ENCODE data around the gene ST3GAL4. TPM values are rescaled to one million over a fixed set of nuclear protein-coding genes. Genes with fewer than 3 reads are reported as not detected.

The ST3GAL4 gene
- total RNA-seq, 6 experiments from 2014 or later: 25.9 to 34.6 (median 30.0) TPM

- Mint-ChIP-seq H3K27me3 (ENCODE audit: insufficient read depth) (peaks cover 8% of the 10 kb centered on the region; the same call in 1 of the 2 replicates), H3K9me3 (no peaks in the 10 kb centered on the region), H3K27ac (no peak overlapping the region), H3K4me1 (ENCODE audit: low read depth) (peaks cover 18% of the 10 kb centered on the region), H3K4me3 (no peak overlapping the region), H3K36me3 (ENCODE audit: low read depth) (peaks cover 2% of the 10 kb centered on the region; the same call in 1 of the 2 replicates)
- TF ChIP-seq CTCF (IDR thresholded peaks at IDR 0.05): no peak
- no peak for DNase-seq
These were observed 80.8 kb downstream of the ST3GAL4 start for GRCh38 chr11:126436209-126436755.

GRCh38 chr11:126437731-126438130 lies 82.2 kb downstream of the ST3GAL4 start:
- H3K36me3 Mint-ChIP-seq (ENCODE audit: low read depth): no peaks in the 10 kb centered on the region
- H3K4me1 Mint-ChIP-seq (ENCODE audit: low read depth): peaks cover 5% of the 10 kb centered on the region
- H3K9me3 Mint-ChIP-seq: no peaks in the 10 kb centered on the region
- peaks cover 5% of the 10 kb centered on the region; the same call in 1 of the 2 replicates for H3K27me3 Mint-ChIP-seq (ENCODE audit: insufficient read depth)
- no peak overlapping the region for H3K4me3 Mint-ChIP-seq
- no peak for DNase-seq
- TF ChIP-seq CTCF (IDR thresholded peaks at IDR 0.05): no peak
- no peak overlapping the region for H3K27ac Mint-ChIP-seq

GRCh38 chr11:126438272-126438671 lies 82.8 kb downstream of the ST3GAL4 start:
- no peak for DNase-seq
- Mint-ChIP-seq H3K27me3 (ENCODE audit: insufficient read depth) (peaks cover 5% of the 10 kb centered on the region; the same call in 1 of the 2 replicates), H3K9me3 (no peaks in the 10 kb centered on the region), H3K4me3 (no peak overlapping the region), H3K36me3 (ENCODE audit: low read depth) (no peaks in the 10 kb centered on the region), H3K27ac (no peak overlapping the region), H3K4me1 (ENCODE audit: low read depth) (peaks cover 5% of the 10 kb centered on the region)
- no peak for TF ChIP-seq CTCF (IDR thresholded peaks at IDR 0.05)

GRCh38 chr11:126438691-126439090 lies 83.2 kb downstream of the ST3GAL4 start:
- H3K9me3 Mint-ChIP-seq: no peaks in the 10 kb centered on the region
- no peak for TF ChIP-seq CTCF (IDR thresholded peaks at IDR 0.05)
- no peak overlapping the region for H3K4me3 Mint-ChIP-seq
- no peaks in the 10 kb centered on the region for H3K36me3 Mint-ChIP-seq (ENCODE audit: low read depth)
- no peak for DNase-seq
- H3K27me3 Mint-ChIP-seq (ENCODE audit: insufficient read depth): peaks cover 5% of the 10 kb centered on the region; the same call in 1 of the 2 replicates
- H3K4me1 Mint-ChIP-seq (ENCODE audit: low read depth): peaks cover 5% of the 10 kb centered on the region
- H3K27ac Mint-ChIP-seq: no peak overlapping the region

GRCh38 chr11:126440276-126440675 lies 84.8 kb downstream of the ST3GAL4 start:
- Mint-ChIP-seq H3K4me3 (no peak overlapping the region), H3K27ac (no peak overlapping the region), H3K9me3 (no peaks in the 10 kb centered on the region), H3K36me3 (ENCODE audit: low read depth) (no peaks in the 10 kb centered on the region), H3K27me3 (ENCODE audit: insufficient read depth) (peaks cover 6% of the 10 kb centered on the region; the same call in 1 of the 2 replicates), H3K4me1 (ENCODE audit: low read depth) (peaks cover 5% of the 10 kb centered on the region)
- TF ChIP-seq CTCF (IDR thresholded peaks at IDR 0.05): no peak
- no peak for DNase-seq

Measured in HFFc6 (cell line).